HG02623 (cell line): ENCODE results near the gene BMP7.

Source experiments
- ATAC-seq: cut with Tn5 transposase; IDR thresholded peaks from one replicate; pipeline ENCODE4 v1.9.1; 2021; ENCODE audit warnings: moderate library complexity; ENCODE audit not compliant: unreplicated experiment

BMP7 gene

GRCh38 chr20:57231951-57232428 lies 34.5 kb downstream of the BMP7 start:
- no peak for ATAC-seq

- ATAC-seq = no peak
Observed at GRCh38 chr20:57231161-57231560, 35.3 kb downstream of the BMP7 start.

DNA sequence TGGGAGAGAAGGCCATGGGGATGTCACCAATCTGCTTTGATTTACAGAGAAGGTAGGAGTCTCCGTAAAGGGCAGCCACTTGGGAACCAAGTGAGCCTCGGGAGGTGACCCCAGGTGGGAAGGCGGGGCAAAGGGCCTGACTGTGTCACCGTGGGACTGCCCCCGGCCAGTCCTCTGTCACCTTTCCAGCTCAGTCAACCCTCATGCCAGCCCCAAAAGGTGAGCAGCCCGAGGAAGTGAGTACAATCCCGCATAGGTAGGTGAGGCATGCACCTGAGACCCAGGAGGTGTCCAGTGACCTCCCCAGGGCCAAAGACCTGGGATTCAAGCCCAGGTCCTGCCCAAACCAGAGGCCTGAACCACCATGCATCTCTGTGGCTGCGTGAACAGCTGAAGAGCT lies 36.2 kb downstream of the BMP7 start:
- ATAC-seq = no peak

DNA sequence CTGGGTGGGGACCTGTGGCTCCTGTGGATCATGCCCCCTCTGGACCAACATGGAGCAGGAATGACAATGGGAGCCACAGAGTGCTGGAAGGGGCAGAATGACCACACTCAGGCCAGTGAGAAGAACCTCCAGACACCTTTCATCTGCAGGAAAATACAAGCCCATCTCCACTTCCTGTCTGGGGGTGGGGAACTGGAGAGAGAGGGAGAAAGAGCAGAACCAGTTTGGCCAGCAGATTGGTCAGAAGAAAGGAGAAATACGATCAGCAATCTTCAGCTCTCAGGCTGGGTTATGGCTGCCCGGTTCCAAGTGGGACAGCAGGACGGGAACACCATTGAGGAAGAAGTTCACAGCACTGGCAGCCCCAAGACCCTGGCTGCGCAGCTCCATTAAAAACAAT lies 37.0 kb downstream of the BMP7 start:
- ATAC-seq = no peak

GRCh38 chr20:57225830-57226229 lies 40.6 kb downstream of the BMP7 start:
- ATAC-seq = no peak

- ATAC-seq = no peak
Observed at GRCh38 chr20:57225197-57225733, 41.2 kb downstream of the BMP7 start.

- no peak for ATAC-seq
Observed at GRCh38 chr20:57224641-57225138, 41.8 kb downstream of the BMP7 start.

DNA sequence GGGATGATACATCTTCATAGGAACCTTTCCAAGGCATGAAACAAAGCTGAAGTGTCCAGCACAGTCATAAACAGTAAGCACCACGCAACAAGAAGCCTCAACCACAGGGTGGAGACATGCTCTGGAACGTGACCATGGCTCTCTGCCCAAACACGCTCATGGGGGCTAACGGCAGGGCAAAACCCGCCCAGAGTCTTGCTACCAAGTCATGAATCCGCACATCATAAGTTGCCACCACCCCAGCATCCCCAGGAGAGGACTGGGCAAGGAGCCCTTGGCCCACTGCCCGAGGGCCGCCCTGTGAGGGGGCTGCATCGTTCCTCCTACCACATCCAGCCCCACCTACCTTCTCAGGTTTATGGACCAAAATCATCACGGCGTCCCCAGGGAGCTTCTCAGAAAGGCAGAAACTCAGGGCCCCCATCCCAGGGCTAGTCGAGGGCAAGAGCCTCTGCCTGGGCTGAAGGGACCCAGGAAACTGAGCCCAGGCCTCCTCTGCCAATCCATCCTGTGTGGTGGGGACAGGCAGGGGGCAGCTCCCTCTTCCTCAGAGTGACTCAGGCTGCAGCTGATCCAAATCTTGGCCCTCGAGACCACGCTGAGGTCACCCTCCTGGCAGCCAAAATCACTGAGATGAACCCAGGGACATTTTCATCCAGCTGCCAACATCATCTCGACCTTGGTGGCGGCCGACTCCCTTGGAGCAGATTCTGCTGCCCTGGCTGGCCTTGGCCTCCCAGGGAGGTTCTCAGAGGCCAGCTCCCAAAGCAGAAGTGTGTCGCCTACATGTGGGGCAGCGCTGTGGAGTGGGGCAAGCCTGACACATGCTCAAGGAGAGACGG lies 42.6 kb downstream of the BMP7 start:
- no peak for ATAC-seq

DNA sequence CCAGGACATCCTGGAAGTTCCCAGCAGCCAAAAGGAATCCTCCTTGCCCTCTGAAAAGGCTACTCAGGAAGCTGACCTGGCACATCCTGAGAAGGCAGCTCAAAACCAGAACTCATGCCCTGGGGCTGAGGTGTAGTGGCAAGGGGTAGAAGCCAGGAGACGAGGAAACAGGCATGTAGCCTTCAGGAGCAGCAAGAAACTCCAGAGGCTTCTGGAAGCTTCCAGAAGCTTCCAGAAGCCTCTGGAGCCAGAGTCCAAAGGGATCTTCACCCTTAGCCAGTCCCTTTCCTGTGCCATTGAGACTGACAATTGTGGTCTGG lies 43.9 kb downstream of the BMP7 start:
- no peak for ATAC-seq

GRCh38 chr20:57221916-57222630 lies 44.4 kb downstream of the BMP7 start:
- no peak for ATAC-seq

- no peak for ATAC-seq
Observed at GRCh38 chr20:57220337-57221145, 45.9 kb downstream of the BMP7 start.

DNA sequence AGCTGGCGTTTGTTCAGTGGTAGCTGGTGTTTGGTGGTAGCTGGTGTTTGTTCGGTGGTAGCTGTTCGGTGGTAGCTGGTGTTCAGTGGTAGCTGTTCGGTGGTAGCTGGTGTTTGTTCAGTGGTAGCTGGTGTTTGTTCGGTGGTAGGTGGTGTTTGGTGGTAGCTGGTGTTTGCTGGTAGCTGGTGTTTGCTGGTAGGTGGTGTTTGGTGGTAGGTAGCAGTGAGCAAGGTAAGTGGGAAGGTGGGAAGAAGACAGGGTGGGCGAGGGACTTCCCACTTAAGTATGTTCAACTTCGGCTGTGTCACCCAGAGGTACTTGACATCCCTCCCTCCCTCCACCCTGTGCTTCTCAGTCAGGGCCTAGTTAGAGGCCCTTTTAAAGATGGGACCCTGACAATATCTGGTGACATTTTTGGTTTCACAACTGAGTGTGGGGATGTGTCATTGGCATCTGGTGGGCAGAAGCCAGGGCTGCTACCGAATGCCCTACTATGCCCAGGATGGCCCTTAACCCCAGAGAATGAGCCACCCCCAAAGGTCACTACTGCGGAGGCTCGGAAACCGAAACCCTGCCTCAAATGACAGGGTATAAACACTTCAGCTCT lies 47.3 kb downstream of the BMP7 start:
- ATAC-seq = no peak

DNA sequence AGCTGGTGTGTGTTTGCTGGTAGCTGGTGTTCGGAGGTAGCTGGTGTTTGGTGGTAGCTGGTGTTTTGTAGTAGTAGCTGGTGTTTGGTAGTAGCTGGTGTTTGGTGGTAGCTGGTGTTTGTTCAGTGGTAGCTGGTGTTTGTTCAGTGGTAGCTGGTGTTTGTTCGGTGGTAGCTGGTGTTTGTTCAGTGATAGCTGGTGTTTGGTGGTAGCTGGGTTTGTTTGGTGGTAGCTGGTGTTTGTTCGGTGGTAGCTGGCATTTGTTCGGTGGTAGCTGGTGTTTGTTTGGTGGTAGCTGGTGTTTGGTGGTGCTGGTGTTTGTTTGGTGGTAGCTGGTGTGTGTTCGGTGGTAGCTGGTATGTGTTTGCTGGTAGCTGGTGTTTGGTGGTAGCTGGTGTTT lies 48.0 kb downstream of the BMP7 start:
- ATAC-seq = no peak

GRCh38 chr20:57217802-57218201 lies 48.6 kb downstream of the BMP7 start:
- no peak for ATAC-seq

- ATAC-seq = no peak
Observed at GRCh38 chr20:57216669-57217068, 49.8 kb downstream of the BMP7 start.

DNA sequence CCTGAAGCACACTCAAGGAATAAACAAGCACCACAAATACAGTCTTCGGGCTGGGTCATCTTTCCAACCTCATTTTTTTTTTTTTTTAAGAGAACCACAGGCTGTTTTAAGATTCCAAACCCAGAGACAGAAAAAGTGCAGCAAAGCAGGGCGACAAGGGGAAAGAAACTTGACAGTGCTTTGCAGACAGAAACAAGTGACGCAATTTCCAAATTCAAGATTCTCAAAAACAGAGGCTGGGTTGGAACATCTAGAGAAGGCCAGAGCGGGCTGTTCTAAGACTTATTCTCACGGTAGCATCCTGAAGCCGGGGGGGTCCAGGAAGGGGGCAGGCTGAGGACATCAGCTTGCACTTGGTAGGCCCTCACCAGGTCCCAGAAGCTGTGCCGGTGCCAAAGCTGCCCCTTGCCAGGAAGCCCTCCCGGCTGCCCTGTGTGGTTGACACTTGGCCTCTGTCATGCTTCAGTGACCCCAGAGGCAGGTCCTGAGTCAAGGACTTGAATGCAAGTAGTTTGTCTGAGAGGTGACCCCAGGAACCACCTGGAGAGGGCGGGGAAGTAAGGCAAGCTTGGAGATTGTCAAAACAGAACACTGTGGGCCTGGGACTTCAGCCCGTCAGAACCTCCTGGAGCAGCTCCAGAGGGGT lies 50.5 kb downstream of the BMP7 start:
- no peak for ATAC-seq

- no peak for ATAC-seq
Observed at GRCh38 chr20:57215426-57215825, 51.0 kb downstream of the BMP7 start.

DNA sequence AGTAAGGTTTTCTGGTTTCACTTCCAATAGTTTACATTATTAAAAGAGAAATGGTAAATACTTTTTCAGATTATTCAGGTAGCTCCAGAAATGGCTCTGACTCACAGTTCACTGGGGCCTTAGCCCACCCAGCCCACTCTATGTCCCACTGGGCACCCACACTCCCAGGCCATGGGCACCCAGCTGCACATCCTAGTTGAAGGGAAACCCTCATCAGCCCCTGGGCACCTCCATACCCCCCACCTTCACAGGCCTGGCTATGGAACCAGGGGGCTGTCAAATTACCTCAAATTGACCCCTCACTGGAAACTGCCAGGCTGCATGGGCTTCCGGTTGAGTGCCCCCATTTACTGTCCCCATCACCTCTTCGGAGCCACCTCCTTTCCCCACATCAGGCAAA lies 51.5 kb downstream of the BMP7 start:
- ATAC-seq = no peak

- ATAC-seq = no peak
Observed at GRCh38 chr20:57214427-57214826, 52.0 kb downstream of the BMP7 start.

DNA sequence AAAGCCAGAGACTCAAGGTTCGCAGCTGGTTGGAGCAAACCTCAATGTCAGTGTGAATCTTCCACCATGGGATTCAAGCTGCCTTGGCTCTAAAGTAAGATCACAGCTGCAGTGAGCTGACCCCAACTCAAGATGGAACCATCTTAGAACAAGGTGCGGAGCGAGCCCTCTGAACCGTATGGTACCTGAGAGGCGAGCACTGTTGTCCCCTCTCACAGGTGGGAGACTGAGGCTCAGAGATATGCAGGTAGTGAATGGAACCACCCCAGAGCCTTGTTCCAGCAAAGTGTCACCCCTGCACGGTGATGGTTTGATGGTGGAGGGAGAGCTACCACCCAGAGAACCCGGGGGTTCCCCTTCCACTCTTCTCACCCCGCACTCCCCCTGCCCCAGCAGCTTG lies 52.5 kb downstream of the BMP7 start:
- no peak for ATAC-seq
